ENCODE data around the gene E2F2.

The E2F2 gene

GRCh38 chr1:23524716-23525401 is 6.2 kb downstream of the E2F2 start:
- Histone ChIP-seq H3K27ac (no peak overlapping the region), H3K4me1 (no peaks in the 10 kb centered on the region), H3K36me3 (ENCODE audit: control insufficient read depth, insufficient read depth, low read length) (no peaks in the 10 kb centered on the region), H3K4me3 (ENCODE audit: low read depth, low read length) (no peak overlapping the region), H3K79me2 (no peaks in the 10 kb centered on the region), H3K9me3 (ENCODE audit: control insufficient read depth, low read length) (no peaks in the 10 kb centered on the region), H3K4me2 (ENCODE audit: low read length) (no peak overlapping the region), H3K9ac (no peak overlapping the region), H3K27me3 (ENCODE audit: control insufficient read depth, insufficient read depth, low read length) (no peaks in the 10 kb centered on the region), H2AFZ (no peak overlapping the region)
- TF ChIP-seq CTCF (IDR thresholded peaks at IDR 0.05): no peak

- no peak overlapping the region for H3K4me3 ChIP-seq (ENCODE audit: low read depth, low read length)
- no peak overlapping the region for H3K27ac ChIP-seq
- TF ChIP-seq CTCF (IDR thresholded peaks at IDR 0.05): no peak
These were observed 6.9 kb downstream of the E2F2 start for GRCh38 chr1:23524163-23524562.

GRCh38 chr1:23522244-23522982 is 8.6 kb downstream of the E2F2 start:
- no peak overlapping the region for H3K9ac ChIP-seq
- no peaks in the 10 kb centered on the region for H3K27me3 ChIP-seq (ENCODE audit: control insufficient read depth, insufficient read depth, low read length)
- H3K4me2 ChIP-seq (ENCODE audit: low read length): no peak overlapping the region
- TF ChIP-seq CTCF (IDR thresholded peaks at IDR 0.05): no peak
- H3K36me3 ChIP-seq (ENCODE audit: control insufficient read depth, insufficient read depth, low read length): no peaks in the 10 kb centered on the region
- no peaks in the 10 kb centered on the region for H3K4me1 ChIP-seq
- no peak overlapping the region for H3K4me3 ChIP-seq (ENCODE audit: low read depth, low read length)
- H3K79me2 ChIP-seq: no peaks in the 10 kb centered on the region
- no peak overlapping the region for H3K27ac ChIP-seq
- no peak overlapping the region for H2AFZ ChIP-seq
- no peaks in the 10 kb centered on the region for H3K9me3 ChIP-seq (ENCODE audit: control insufficient read depth, low read length)

More at GRCh38 chr1:23524163-23524562, 6.9 kb downstream of the E2F2 start:
- Histone ChIP-seq H3K79me2 (no peaks in the 10 kb centered on the region), H3K9me3 (ENCODE audit: control insufficient read depth, low read length) (no peaks in the 10 kb centered on the region), H3K9ac (no peak overlapping the region), H3K4me1 (no peaks in the 10 kb centered on the region), H3K4me2 (ENCODE audit: low read length) (no peak overlapping the region), H3K27me3 (ENCODE audit: control insufficient read depth, insufficient read depth, low read length) (no peaks in the 10 kb centered on the region), H3K36me3 (ENCODE audit: control insufficient read depth, insufficient read depth, low read length) (no peaks in the 10 kb centered on the region), H2AFZ (no peak overlapping the region)

GRCh38 chr1:23521588-23521987 is 9.4 kb downstream of the E2F2 start:
- H3K9me3 ChIP-seq (ENCODE audit: control insufficient read depth, low read length): no peaks in the 10 kb centered on the region
- TF ChIP-seq CTCF (IDR thresholded peaks at IDR 0.05): no peak
- H3K4me3 ChIP-seq (ENCODE audit: low read depth, low read length): no peak overlapping the region
- no peak overlapping the region for H3K27ac ChIP-seq
- H3K4me2 ChIP-seq (ENCODE audit: low read length): no peak overlapping the region
- H2AFZ ChIP-seq: no peak overlapping the region
- no peaks in the 10 kb centered on the region for H3K79me2 ChIP-seq
- no peaks in the 10 kb centered on the region for H3K27me3 ChIP-seq (ENCODE audit: control insufficient read depth, insufficient read depth, low read length)
- no peaks in the 10 kb centered on the region for H3K4me1 ChIP-seq
- H3K9ac ChIP-seq: no peak overlapping the region
- H3K36me3 ChIP-seq (ENCODE audit: control insufficient read depth, insufficient read depth, low read length): no peaks in the 10 kb centered on the region
